Lower lobe of right lung (tissue), 2 donors: ENCODE data around the gene PLLP. TPM values are rescaled to one million over a fixed set of nuclear protein-coding genes. Genes with fewer than 3 reads are reported as not detected.

Source experiments
- ATAC-seq, 2 donors: fragments of 200-7000 bp; cut with Tn5 transposase; one replicate each; pipeline ENCODE4 v1.9.1; 2020 to 2022; ENCODE audit warnings: mild to moderate bottlenecking in 2 of 2, moderate library complexity in 2 of 2
- DNase-seq: peaks from one replicate; pipeline ENCODE4 v3.0.0-alpha.2; 2020
- H3K27ac ChIP-seq: fragments of 200-600 bp; one replicate; pipeline ENCODE4 v1.8.0; 2022
- H3K27me3 ChIP-seq: fragments of 200-600 bp; one replicate; pipeline ENCODE4 v1.8.0; 2022; ENCODE audit warnings: low read depth
- H3K36me3 ChIP-seq: fragments of 200-600 bp; one replicate; pipeline ENCODE4 v1.8.0; 2022; ENCODE audit warnings: mild to moderate bottlenecking
- H3K4me1 ChIP-seq: fragments of 200-600 bp; one replicate; pipeline ENCODE4 v1.8.0; 2022
- H3K4me3 ChIP-seq: fragments of 200-600 bp; one replicate; pipeline ENCODE4 v1.8.0; 2022; ENCODE audit warnings: mild to moderate bottlenecking
- H3K9me3 ChIP-seq: fragments of 200-600 bp; one replicate; pipeline ENCODE4 v1.8.0; 2022
- CTCF ChIP-seq: fragments of 200-600 bp; IDR thresholded peaks from one replicate; pipeline ENCODE4 v1.8.0; 2022; ENCODE audit warnings: antibody characterized with exemption, mild to moderate bottlenecking
- intact Hi-C: fragments of 100-400 bp; cut with DNase I; formaldehyde crosslinking; loops from one replicate; pipeline ENCODE4 v1.11.0; 2022
- total RNA-seq: library from RNA; stranded (reverse); fragmentation: NEBNext Ultra II Directional; extraction: Animal tissue kit (Norgen Biotek cat#: 25700); gene quantifications from one replicate; pipeline ENCODE4 v1.2.1, GENCODE V29; 2021
- donor health status: DM: no; HTN: yes; CAD: no; lungs with severe emphysema.

PLLP gene
- total RNA-seq, 1 donor from 2014 or later, result 77.5 TPM

- no peak for DNase-seq
- peak; percentile 20 to 31 for ATAC-seq
- Histone ChIP-seq H3K4me1 (peaks cover 51% of the 10 kb centered on the region), H3K9me3 (no peaks in the 10 kb centered on the region), H3K27ac (peak overlapping the region; percentile 86), H3K4me3 (peak overlapping the region; percentile 73), H3K36me3 (no peaks in the 10 kb centered on the region), H3K27me3 (peaks cover 16% of the 10 kb centered on the region)
- intact Hi-C loops, result no loop called here
- no peak for TF ChIP-seq CTCF
These were observed 1.8 kb downstream of the PLLP start for GRCh38 chr16:57282510-57283213.

- peaks cover 16% of the 10 kb centered on the region for H3K27me3 ChIP-seq
- no peak for DNase-seq
- intact Hi-C loops, result no loop called here
- TF ChIP-seq CTCF, result no peak
- peaks cover 60% of the 10 kb centered on the region for H3K4me1 ChIP-seq
- H3K4me3 ChIP-seq, result no peak overlapping the region
- H3K36me3 ChIP-seq, result no peaks in the 10 kb centered on the region
- no peak for ATAC-seq
- no peaks in the 10 kb centered on the region for H3K9me3 ChIP-seq
- H3K27ac ChIP-seq, result peak overlapping the region; percentile 86
These were observed 2.7 kb downstream of the PLLP start for GRCh38 chr16:57281791-57282190.

- Histone ChIP-seq H3K4me1 (peaks cover 78% of the 10 kb centered on the region), H3K27me3 (peaks cover 16% of the 10 kb centered on the region), H3K9me3 (no peaks in the 10 kb centered on the region), H3K27ac (no peak overlapping the region), H3K36me3 (no peaks in the 10 kb centered on the region), H3K4me3 (no peak overlapping the region)
- DNase-seq (no peak), ATAC-seq (no peak)
- intact Hi-C loops, result no loop called here
- no peak for TF ChIP-seq CTCF
These were observed 4.5 kb downstream of the PLLP start for GRCh38 chr16:57279780-57280638.

GRCh38 chr16:57278494-57278893 is 6.0 kb downstream of the PLLP start:
- DNase-seq, result no peak
- no peak for TF ChIP-seq CTCF
- Histone ChIP-seq H3K27me3 (peaks cover 2% of the 10 kb centered on the region), H3K9me3 (no peaks in the 10 kb centered on the region), H3K4me1 (peaks cover 72% of the 10 kb centered on the region), H3K4me3 (no peak overlapping the region), H3K36me3 (no peaks in the 10 kb centered on the region), H3K27ac (no peak overlapping the region)
- intact Hi-C loops, result no loop called here
- no peak for ATAC-seq

- peaks cover 72% of the 10 kb centered on the region for H3K4me1 ChIP-seq
- DNase-seq (peak; percentile 53), ATAC-seq (peak; percentile 19 to 57)
- H3K4me3 ChIP-seq, result no peak overlapping the region
- no peaks in the 10 kb centered on the region for H3K27me3 ChIP-seq
- no peaks in the 10 kb centered on the region for H3K36me3 ChIP-seq
- no peaks in the 10 kb centered on the region for H3K9me3 ChIP-seq
- TF ChIP-seq CTCF, result no peak
- peak overlapping the region; percentile 40 for H3K27ac ChIP-seq
- intact Hi-C loops, result no loop called here
These were observed 6.9 kb downstream of the PLLP start for GRCh38 chr16:57277586-57277985.
